GDM1 (cell line): ENCODE measurements around the gene RBBP8NL.

ENCODE experiments used
- DNase-seq: peaks from one replicate; lab custom pipeline; 2025; lab: John Stamatoyannopoulos, UW

RBBP8NL gene

DNA sequence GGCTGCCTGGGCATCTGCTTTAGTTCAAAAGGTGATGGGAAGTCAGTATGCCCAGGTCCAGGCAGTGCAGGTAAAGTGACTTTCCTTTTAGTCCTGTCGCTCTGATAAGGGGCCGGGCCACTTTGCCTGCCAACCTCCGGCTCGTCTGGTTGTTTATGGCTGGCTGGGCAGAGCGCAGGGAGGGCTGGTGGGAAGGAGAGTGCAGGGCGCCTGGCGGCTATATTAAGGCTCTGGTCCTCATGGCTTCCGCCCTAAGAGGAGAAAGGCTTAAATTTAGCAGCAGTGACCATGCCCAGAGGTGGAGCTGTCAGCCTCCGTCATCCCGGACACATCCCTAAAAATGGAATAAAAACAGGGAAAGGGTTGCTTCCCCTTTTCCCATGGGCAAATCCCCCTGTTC, 33.8 kb upstream of the RBBP8NL start:
- no peak for DNase-seq

GRCh38 chr20:62460678-62461077, 33.3 kb upstream of the RBBP8NL start:
- no peak for DNase-seq

DNA sequence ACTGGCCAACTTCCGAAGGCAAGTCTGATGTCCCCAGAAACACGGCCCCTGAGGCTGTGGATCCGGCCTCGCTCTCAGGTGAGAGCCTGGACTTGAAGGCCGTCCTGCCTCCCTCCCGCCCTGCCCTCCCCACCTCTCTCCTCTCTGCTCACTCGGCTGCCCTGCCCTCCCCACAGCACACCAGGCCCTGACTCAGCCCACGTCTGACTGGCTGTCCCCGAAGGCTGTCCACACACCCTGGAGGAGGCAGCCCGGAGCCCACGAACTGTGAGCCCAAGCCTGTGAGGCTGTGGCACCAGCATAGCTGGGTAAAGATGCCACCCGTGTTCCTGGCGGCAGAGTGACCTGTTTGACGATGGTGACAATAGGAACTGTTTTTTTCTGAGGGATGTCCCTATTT, 32.1 kb upstream of the RBBP8NL start:
- no peak for DNase-seq

GRCh38 chr20:62458275-62459251, 31.2 kb upstream of the RBBP8NL start:
- no peak for DNase-seq

- no peak for DNase-seq
These were observed 30.5 kb upstream of the RBBP8NL start for GRCh38 chr20:62457831-62458230.

- no peak for DNase-seq
These were observed 29.8 kb upstream of the RBBP8NL start for GRCh38 chr20:62457098-62457497.

- DNase-seq = no peak
These were observed 28.6 kb upstream of the RBBP8NL start for GRCh38 chr20:62455929-62456328.

GRCh38 chr20:62454904-62455636, 27.7 kb upstream of the RBBP8NL start:
- no peak for DNase-seq

GRCh38 chr20:62453186-62453808, 26.0 kb upstream of the RBBP8NL start:
- DNase-seq = no peak

DNA sequence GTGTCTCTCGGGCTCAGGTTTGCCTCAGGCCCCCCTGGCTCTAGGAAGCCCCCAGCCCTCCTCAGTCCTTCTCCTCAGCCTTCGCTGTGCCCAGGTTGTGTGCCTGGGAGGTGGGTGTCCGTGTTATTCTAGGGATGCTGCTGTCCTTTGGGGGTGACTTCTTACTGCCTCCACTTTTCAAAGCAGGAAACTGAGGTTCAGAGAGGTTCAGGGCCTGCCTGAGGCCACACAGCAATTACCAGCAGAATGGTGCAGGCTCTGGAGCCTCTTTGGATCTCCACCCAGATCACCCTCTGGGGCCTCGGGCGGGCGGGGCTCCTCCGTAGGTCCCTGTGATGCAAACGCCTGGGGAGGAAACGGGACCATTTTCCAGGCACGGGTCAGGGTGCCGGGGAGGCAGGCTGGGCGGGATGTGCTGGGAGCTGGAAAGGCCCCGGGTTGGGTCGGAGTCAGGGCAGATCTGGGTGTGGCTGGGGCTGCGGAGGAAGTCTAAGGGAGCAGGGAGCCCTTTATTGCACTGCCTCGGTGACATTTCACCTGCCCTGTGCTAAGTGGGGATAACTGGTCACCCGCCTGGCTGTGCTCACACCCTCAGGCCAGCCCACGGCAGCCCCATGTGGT, 25.2 kb upstream of the RBBP8NL start:
- no peak for DNase-seq

DNA sequence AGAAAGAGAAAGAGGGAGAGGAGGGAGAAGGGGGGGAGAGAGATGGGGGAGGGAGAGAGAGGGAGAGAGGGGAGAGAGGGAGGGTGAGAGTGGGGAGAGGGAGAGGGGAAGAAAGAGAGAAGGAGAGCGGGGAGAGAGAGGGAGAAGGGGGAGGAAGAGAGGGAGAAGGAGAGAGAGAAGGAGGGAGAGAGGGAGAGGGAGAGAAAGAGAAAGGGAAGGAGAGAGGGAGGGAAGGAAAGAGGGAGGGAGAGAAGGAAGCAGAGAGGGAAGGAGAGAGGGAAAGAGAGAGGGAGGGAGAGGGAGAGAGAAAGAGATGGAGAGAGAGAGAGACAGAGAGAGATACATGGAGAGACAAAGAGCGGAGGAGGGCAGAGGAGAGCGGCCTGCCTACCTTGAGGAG, 24.6 kb upstream of the RBBP8NL start:
- no peak for DNase-seq

GRCh38 chr20:62451156-62451767, 23.9 kb upstream of the RBBP8NL start:
- no peak for DNase-seq

- DNase-seq = no peak
These were observed 22.8 kb upstream of the RBBP8NL start for GRCh38 chr20:62449951-62450691.

GRCh38 chr20:62448788-62449187, 21.4 kb upstream of the RBBP8NL start:
- DNase-seq = no peak

GRCh38 chr20:62448038-62448437, 20.7 kb upstream of the RBBP8NL start:
- no peak for DNase-seq

- no peak for DNase-seq
These were observed 19.8 kb upstream of the RBBP8NL start for GRCh38 chr20:62446888-62447869.

GRCh38 chr20:62446481-62446880, 19.1 kb upstream of the RBBP8NL start:
- no peak for DNase-seq

- DNase-seq = no peak
These were observed 18.4 kb upstream of the RBBP8NL start for GRCh38 chr20:62445553-62446340.

- no peak for DNase-seq
These were observed 16.9 kb upstream of the RBBP8NL start for GRCh38 chr20:62444286-62444685.
